Adrenal gland (tissue), 12 donors: ENCODE results near the gene FOXN3. TPM values are rescaled to one million over a fixed set of nuclear protein-coding genes. Genes with fewer than 3 reads are reported as not detected.

Experiments
- DNase-seq, 7 donors: peaks; one replicate each; pipeline ENCODE4 v3.0.0-alpha.2; 2019 to 2020
- H3K27ac ChIP-seq, 5 donors: fragments of 200-600 bp; sonication (generic) in 4 of 5; 1 replicate in 3 of 5; 2 replicates in 2 of 5; pipeline versions ENCODE4 v1.5.1 to v1.8.0; 2016 to 2020; ENCODE audit warnings: mild to moderate bottlenecking in 1 of 5
- H3K27me3 ChIP-seq: fragments of 200-600 bp; 2 replicates; pipeline ENCODE4 v1.8.0; 2021
- H3K36me3 ChIP-seq, 2 donors: fragments of 200-600 bp; replicated peaks in 1 of 2; 1 replicate in 1 of 2; 2 replicates in 1 of 2; pipeline versions ENCODE4 v1.5.1 to v1.8.0; 2018 to 2022
- H3K4me1 ChIP-seq, 2 donors: fragments of 200-600 bp; replicated peaks in 1 of 2; 1 replicate in 1 of 2; 2 replicates in 1 of 2; pipeline versions ENCODE4 v1.5.1 to v1.8.0; 2018 to 2021
- H3K4me3 ChIP-seq, 4 donors: fragments of 200-600 bp; sonication (generic) in 3 of 4; one replicate each; pipeline ENCODE4 v1.5.1; 2016 to 2018
- H3K9me3 ChIP-seq, 3 donors: fragments of 200-600 bp; sonication (generic) in 1 of 3; replicated peaks in 1 of 3; 1 replicate in 2 of 3; 2 replicates in 1 of 3; pipeline versions ENCODE4 v1.5.1 to v1.8.0; 2016 to 2021
- CTCF ChIP-seq, 6 experiments: fragments of 450-650 bp in 4 of 6; fragments of 200-600 bp in 2 of 6; sonication (generic) in 1 of 6; IDR thresholded peaks; 1 replicate in 5 of 6; 2 replicates in 1 of 6; pipeline versions ENCODE4 v1.5.1 to v1.8.0; 2016 to 2021; ENCODE audit warnings: antibody characterized with exemption in 6 of 6, mild to moderate bottlenecking in 2 of 6, moderate library complexity in 1 of 6
- POLR2A ChIP-seq, 2 donors: fragments of 450-650 bp; IDR thresholded peaks; one replicate each; pipeline ENCODE4 v1.6.1; 2017; ENCODE audit warnings: antibody characterized with exemption in 2 of 2, mild to moderate bottlenecking in 2 of 2, moderate library complexity in 1 of 2
- WGBS, 4 donors: extraction: QIAGEN DNeasy Blood & Tissue Kit in 2 of 4; methylation state at CpG; one replicate each; pipeline versions ENCODE4 v1.1.5 to v1.1.7; 2013 to 2017; 5-methylcytosine and 5-hydroxymethylcytosine counted together
- intact Hi-C, 2 donors: fragments of 100-400 bp; cut with DNase I; formaldehyde crosslinking; loops; one replicate each; pipeline versions ENCODE4 v1.14.1 to v1.15.0; 2022 to 2023
- polyA plus RNA-seq, 3 donors: library from polyadenylated mRNA; stranded (reverse); fragments of 200-250 nt in 2 of 3; fragments of 350-450 nt in 1 of 3; fragmentation: Illumina TruSeq in 1 of 3; extraction: RNeasy Lipid Tissue Mini Kit (QIAGEN cat#74804) in 1 of 3; gene quantifications; one replicate each; pipeline ENCODE4 v1.2.3, GENCODE V29; 2013 to 2014
- total RNA-seq, 9 donors: library from RNA; depleted of rRNA in 4 of 9; stranded (reverse); fragments of >200 nt in 4 of 9; fragments of 120-200 nt in 1 of 9; fragmentation: NEBNext Ultra II Directional in 1 of 9; extraction: Animal tissue kit (Norgen Biotek cat#: 25700) in 1 of 9; gene quantifications; one replicate each; pipeline versions ENCODE4 v1.1.0 to v1.2.4, GENCODE V29; 2013 to 2023
- donor health status: healthy with polysubstance abuse.
- donor health status: Bipolar disorder and iron deficiency.
- donor health status: DM: yes; HTN: yes; CAD: no.
- donor health status: DM: no; HTN: no; CAD: no.
- donor health status: DM: no; HTN: no; CAD: no.
- donor health status: DM: yes; HTN: yes; CAD: no.

FOXN3 gene
- total and polyA plus RNA-seq, 12 donors: 10.7 to 131 (median 96.8) TPM

- Histone ChIP-seq H3K4me1 (peaks cover 9 to 29% of the 10 kb centered on the region in 2 donors), H3K27me3 (no peaks in the 10 kb centered on the region), H3K36me3 (peaks cover 0 to 6% of the 10 kb centered on the region in 2 donors), H3K9me3 (no peaks in the 10 kb centered on the region), H3K4me3 (peak overlapping the region; percentile 3 to 99 (median 74)), H3K27ac (peak overlapping the region; percentile 77 to 98 (median 96))
- peak; percentile 97 to 100 (median 99) for DNase-seq
- intact Hi-C loops: loop anchor here (5.0 to 10.0 kb wide), 3 partner anchors 71 to 491 kb away; no protein-coding TSS in a partner anchor
- WGBS, 4 donors: 0 to 1% (median 1%) methylated on average over 21 to 98 of the region's 98 CpGs
- no peak for TF ChIP-seq CTCF (IDR thresholded peaks at IDR 0.05)
- peak; percentile 6 to 91 for TF ChIP-seq POLR2A (IDR thresholded peaks at IDR 0.05)
These were observed 734 bp downstream of the FOXN3 start for GRCh38 chr14:89416002-89416995.

GRCh38 chr14:89415159-89415558 lies 1.9 kb downstream of the FOXN3 start:
- WGBS, 4 donors: 19 to 28% (median 24%) methylated on average over 5 of the region's 5 CpGs
- H3K4me1 ChIP-seq: peaks cover 12 to 37% of the 10 kb centered on the region in 2 donors
- no peak for TF ChIP-seq POLR2A (IDR thresholded peaks at IDR 0.05)
- no peak for TF ChIP-seq CTCF (IDR thresholded peaks at IDR 0.05)
- DNase-seq: no peak
- no peaks in the 10 kb centered on the region for H3K27me3 ChIP-seq
- H3K36me3 ChIP-seq: peaks cover 0 to 11% of the 10 kb centered on the region in 2 donors
- peak overlapping the region in 3 of 5 donors; percentile 85 to 96 (median 96) for H3K27ac ChIP-seq
- intact Hi-C loops: loop anchor here (5.0 to 10.0 kb wide), 3 partner anchors 70 to 492 kb away; no protein-coding TSS in a partner anchor
- peak overlapping the region in 2 of 4 donors; percentile 97 to 99 for H3K4me3 ChIP-seq
- no peaks in the 10 kb centered on the region for H3K9me3 ChIP-seq

GRCh38 chr14:89411976-89412375 lies 5.1 kb downstream of the FOXN3 start:
- intact Hi-C loops: loop anchor here (10.0 kb wide), 2 partner anchors 67 to 227 kb away; no protein-coding TSS in a partner anchor
- WGBS, 4 donors: 77 to 82% (median 80%) methylated on average over 8 to 11 of the region's 11 CpGs
- Histone ChIP-seq H3K36me3 (peaks cover 0 to 14% of the 10 kb centered on the region in 2 donors), H3K4me1 (peaks cover 37 to 54% of the 10 kb centered on the region in 2 donors), H3K9me3 (no peaks in the 10 kb centered on the region), H3K27me3 (no peaks in the 10 kb centered on the region), H3K27ac (no peak overlapping the region), H3K4me3 (no peak overlapping the region)
- DNase-seq: no peak
- TF ChIP-seq POLR2A (IDR thresholded peaks at IDR 0.05) (no peak), CTCF (IDR thresholded peaks at IDR 0.05) (no peak)

GRCh38 chr14:89409961-89410360 lies 7.1 kb downstream of the FOXN3 start:
- WGBS, 4 donors: 66 to 83% (median 78%) methylated on average over 10 of the region's 10 CpGs
- Histone ChIP-seq H3K27me3 (no peaks in the 10 kb centered on the region), H3K4me1 (peaks cover 36 to 58% of the 10 kb centered on the region in 2 donors), H3K4me3 (no peak overlapping the region), H3K36me3 (peaks cover 0 to 14% of the 10 kb centered on the region in 2 donors), H3K27ac (peak overlapping the region in 1 of 5 donors; percentile 59), H3K9me3 (no peaks in the 10 kb centered on the region)
- no peak for DNase-seq
- TF ChIP-seq POLR2A (IDR thresholded peaks at IDR 0.05) (no peak), CTCF (IDR thresholded peaks at IDR 0.05) (no peak)
- intact Hi-C loops: loop anchor here (10.0 kb wide), 2 partner anchors 65 to 225 kb away; no protein-coding TSS in a partner anchor
